Kidney (tissue), 14 donors: ENCODE data around the gene NFKB1. TPM values are rescaled to one million over a fixed set of nuclear protein-coding genes. Genes with fewer than 3 reads are reported as not detected.

ENCODE experiments used
- DNase-seq, 5 donors: peaks; one replicate each; pipeline ENCODE4 v3.0.0-alpha.2; 2013 to 2020
- FAIRE-seq: peaks from 2 replicates; lab custom pipeline; 2012; peaks lifted over from hg19 to GRCh38; lab: Jason Lieb, UNC
- H3K27ac ChIP-seq, 2 donors: one replicate each; pipeline ENCODE4 v1.7.0; 2013; ENCODE audit warnings: low read depth in 2 of 2, low read length in 2 of 2, inconsistent platforms in 1 of 2
- H3K27me3 ChIP-seq: one replicate; pipeline ENCODE4 v1.7.1; 2013; ENCODE audit warnings: low read length, inconsistent platforms; ENCODE audit not compliant: control insufficient read depth, insufficient read depth
- H3K36me3 ChIP-seq, 3 donors: one replicate each; pipeline versions ENCODE4 v1.7.0 to v1.7.1; 2013; ENCODE audit warnings: low read length in 3 of 3, control low read depth in 1 of 3, inconsistent platforms in 1 of 3; ENCODE audit not compliant: insufficient read depth in 3 of 3, control insufficient read depth in 2 of 3
- H3K4me1 ChIP-seq, 3 donors: one replicate each; pipeline versions ENCODE4 v1.7.0 to v1.7.1; 2013; ENCODE audit warnings: low read length in 3 of 3, inconsistent platforms in 1 of 3, low read depth in 1 of 3; ENCODE audit not compliant: control insufficient read depth in 2 of 3, insufficient read depth in 2 of 3
- H3K4me3 ChIP-seq, 3 donors: one replicate each; pipeline versions ENCODE4 v1.7.0 to v1.8.1; 2013; ENCODE audit warnings: low read length in 3 of 3, control low read depth in 1 of 3, inconsistent platforms in 1 of 3
- H3K9ac ChIP-seq, 3 donors: one replicate each; pipeline versions ENCODE4 v1.7.0 to v1.7.1; 2013; ENCODE audit warnings: low read length in 3 of 3, control low read depth in 1 of 3, inconsistent platforms in 1 of 3
- H3K9me3 ChIP-seq, 3 donors: one replicate each; pipeline versions ENCODE4 v1.7.0 to v1.7.1; 2013; ENCODE audit warnings: low read length in 3 of 3, control low read depth in 1 of 3, inconsistent platforms in 1 of 3; ENCODE audit not compliant: control insufficient read depth in 2 of 3, insufficient read depth in 1 of 3
- CTCF ChIP-seq: IDR thresholded peaks from 3 replicates; pipeline ENCODE4 v1.5.1; 2012; ENCODE audit warnings: mild to moderate bottlenecking, moderate library complexity, borderline replicate concordance; ENCODE audit not compliant: insufficient read depth; ENCODE audit errors: extremely low read depth
- intact Hi-C: fragments of 100-400 bp; cut with DNase I; formaldehyde crosslinking; loops from one replicate; pipeline ENCODE4 v1.11.1; 2022
- polyA plus RNA-seq: library from polyadenylated mRNA; stranded (reverse); fragments of 350-450 nt; fragmentation: Illumina TruSeq; extraction: RNeasy Lipid Tissue Mini Kit (QIAGEN cat#74804); gene quantifications from one replicate; pipeline ENCODE4 v1.2.3, GENCODE V29; 2014; ENCODE audit warnings: low read depth, low replicate concordance; ENCODE audit not compliant: insufficient read depth
- total RNA-seq: library from RNA; stranded (reverse); fragmentation: NEBNext Ultra II Directional; extraction: Animal tissue kit (Norgen Biotek cat#: 25700); gene quantifications from one replicate; pipeline ENCODE4 v1.2.1, GENCODE V29; 2021
- donor health status: control.
- donor health status: control.
- donor health status: control.
- donor health status: control.
- donor health status: control.
- donor health status: DM: yes; HTN: yes; CAD: no.
- donor health status: Normal renal cell carcinoma (clear cell type).

NFKB1 gene
- total and polyA plus RNA-seq, 2 donors from 2014 or later, result 10.1 to 56.9 TPM

GRCh38 chr4:102455750-102456149 is 45.4 kb upstream of the NFKB1 start:
- Histone ChIP-seq H3K4me3 (no peak overlapping the region), H3K9ac (no peak overlapping the region), H3K27ac (no peak overlapping the region), H3K27me3 (no peaks in the 10 kb centered on the region), H3K36me3 (no peaks in the 10 kb centered on the region), H3K4me1 (no peaks in the 10 kb centered on the region), H3K9me3 (no peaks in the 10 kb centered on the region)
- DNase-seq, result no peak
- no peak for FAIRE-seq
- intact Hi-C loops, result no loop called here
- TF ChIP-seq CTCF, result no peak

GRCh38 chr4:102466298-102466697 is 34.9 kb upstream of the NFKB1 start:
- no peak overlapping the region for H3K4me3 ChIP-seq
- TF ChIP-seq CTCF, result no peak
- H3K4me1 ChIP-seq, result no peaks in the 10 kb centered on the region
- intact Hi-C loops, result no loop called here
- H3K9me3 ChIP-seq, result peaks cover 0 to 5% (median 4%) of the 10 kb centered on the region in 3 donors
- no peak overlapping the region for H3K9ac ChIP-seq
- H3K27me3 ChIP-seq, result no peaks in the 10 kb centered on the region
- no peaks in the 10 kb centered on the region for H3K36me3 ChIP-seq
- no peak overlapping the region for H3K27ac ChIP-seq
- no peak for DNase-seq
- FAIRE-seq, result no peak

- intact Hi-C loops, result no loop called here
- Histone ChIP-seq H3K27ac (no peak overlapping the region), H3K36me3 (no peaks in the 10 kb centered on the region), H3K4me1 (no peaks in the 10 kb centered on the region), H3K9ac (no peak overlapping the region), H3K27me3 (no peaks in the 10 kb centered on the region), H3K4me3 (no peak overlapping the region), H3K9me3 (no peaks in the 10 kb centered on the region)
- no peak for TF ChIP-seq CTCF
- no peak for FAIRE-seq
- DNase-seq, result no peak
Measured at GRCh38 chr4:102469806-102470205, 31.4 kb upstream of the NFKB1 start.

- no peak overlapping the region for H3K9ac ChIP-seq
- no peaks in the 10 kb centered on the region for H3K36me3 ChIP-seq
- H3K27ac ChIP-seq, result no peak overlapping the region
- H3K9me3 ChIP-seq, result peaks cover 0 to 3% (median 0%) of the 10 kb centered on the region in 3 donors
- no peak for FAIRE-seq
- H3K4me1 ChIP-seq, result no peaks in the 10 kb centered on the region
- H3K4me3 ChIP-seq, result no peak overlapping the region
- no peak for TF ChIP-seq CTCF
- H3K27me3 ChIP-seq, result no peaks in the 10 kb centered on the region
- no peak for DNase-seq
- intact Hi-C loops, result no loop called here
Measured at GRCh38 chr4:102472441-102473013, 28.6 kb upstream of the NFKB1 start.
